GM20431 (cell line): ENCODE data around the gene STIM2.

Experiments used
- in situ Hi-C: fragments of 300-500 bp; cut with MseI, MboI; formaldehyde crosslinking; loops from one replicate; pipeline ENCODE4 v1.15.0; 2020; ENCODE audit warnings: low sequenced_read_pairs; ENCODE audit not compliant: unreplicated experiment

Gene STIM2

GRCh38 chr4:26836539-26836938 is 24.1 kb upstream of the STIM2 start:
- in situ Hi-C loops, result no loop called here

- in situ Hi-C loops, result no loop called here
These were observed 22.4 kb upstream of the STIM2 start for GRCh38 chr4:26837993-26838842.

- in situ Hi-C loops, result no loop called here
These were observed 21.6 kb upstream of the STIM2 start for GRCh38 chr4:26839016-26839415.

GRCh38 chr4:26839534-26839951 is 21.1 kb upstream of the STIM2 start:
- in situ Hi-C loops, result no loop called here

- in situ Hi-C loops, result no loop called here
These were observed 19.9 kb upstream of the STIM2 start for GRCh38 chr4:26840786-26841185.

GRCh38 chr4:26842911-26843310 is 17.7 kb upstream of the STIM2 start:
- in situ Hi-C loops, result no loop called here

GRCh38 chr4:26850528-26850927 is 10.1 kb upstream of the STIM2 start:
- in situ Hi-C loops, result no loop called here

- in situ Hi-C loops, result no loop called here
These were observed 9.5 kb upstream of the STIM2 start for GRCh38 chr4:26851129-26851528.

GRCh38 chr4:26854701-26855100 is 5.9 kb upstream of the STIM2 start:
- in situ Hi-C loops, result no loop called here

GRCh38 chr4:26856906-26857277 is 3.7 kb upstream of the STIM2 start:
- in situ Hi-C loops, result no loop called here

GRCh38 chr4:26857278-26858034 is 3.2 kb upstream of the STIM2 start:
- in situ Hi-C loops, result no loop called here

- in situ Hi-C loops, result no loop called here
These were observed 2.4 kb upstream of the STIM2 start for GRCh38 chr4:26858035-26858918.

GRCh38 chr4:26858947-26859401 is 1.7 kb upstream of the STIM2 start:
- in situ Hi-C loops, result no loop called here

- in situ Hi-C loops, result no loop called here
These were observed 882 bp upstream of the STIM2 start for GRCh38 chr4:26859762-26860156.

- in situ Hi-C loops, result no loop called here
These were observed 337 bp downstream of the STIM2 start for GRCh38 chr4:26860922-26861433.

GRCh38 chr4:26861434-26862186 is 969 bp downstream of the STIM2 start:
- in situ Hi-C loops, result no loop called here

GRCh38 chr4:26862381-26862915 is 1.8 kb downstream of the STIM2 start:
- in situ Hi-C loops, result no loop called here

GRCh38 chr4:26863512-26863911 is 2.9 kb downstream of the STIM2 start:
- in situ Hi-C loops, result no loop called here

- in situ Hi-C loops, result no loop called here
These were observed 4.3 kb downstream of the STIM2 start for GRCh38 chr4:26864899-26865298.
